ENCODE measurements around the gene TMBIM6.

GRCh38 chr12:49777341-49777740 lies 36.0 kb downstream of the TMBIM6 start:
- TF ChIP-seq TOE1 (IDR thresholded peaks at IDR 0.05; ENCODE audit: borderline replicate concordance) (no peak), TOE1 (CRISPR knock-in tag; IDR thresholded peaks at IDR 0.05; ENCODE audit: borderline replicate concordance, low read depth) (no peak), NR3C1 (CRISPR knock-in tag; IDR thresholded peaks at IDR 0.05) (no peak)

All from K562 (cell line).